Measurements from ENCODE around the gene TNRC18. TPM values are rescaled to one million over a fixed set of nuclear protein-coding genes. Genes with fewer than 3 reads are reported as not detected.

TNRC18 gene
- total RNA-seq, 2 experiments from 2014 or later, result 51.9 to 57.2 TPM

DNA sequence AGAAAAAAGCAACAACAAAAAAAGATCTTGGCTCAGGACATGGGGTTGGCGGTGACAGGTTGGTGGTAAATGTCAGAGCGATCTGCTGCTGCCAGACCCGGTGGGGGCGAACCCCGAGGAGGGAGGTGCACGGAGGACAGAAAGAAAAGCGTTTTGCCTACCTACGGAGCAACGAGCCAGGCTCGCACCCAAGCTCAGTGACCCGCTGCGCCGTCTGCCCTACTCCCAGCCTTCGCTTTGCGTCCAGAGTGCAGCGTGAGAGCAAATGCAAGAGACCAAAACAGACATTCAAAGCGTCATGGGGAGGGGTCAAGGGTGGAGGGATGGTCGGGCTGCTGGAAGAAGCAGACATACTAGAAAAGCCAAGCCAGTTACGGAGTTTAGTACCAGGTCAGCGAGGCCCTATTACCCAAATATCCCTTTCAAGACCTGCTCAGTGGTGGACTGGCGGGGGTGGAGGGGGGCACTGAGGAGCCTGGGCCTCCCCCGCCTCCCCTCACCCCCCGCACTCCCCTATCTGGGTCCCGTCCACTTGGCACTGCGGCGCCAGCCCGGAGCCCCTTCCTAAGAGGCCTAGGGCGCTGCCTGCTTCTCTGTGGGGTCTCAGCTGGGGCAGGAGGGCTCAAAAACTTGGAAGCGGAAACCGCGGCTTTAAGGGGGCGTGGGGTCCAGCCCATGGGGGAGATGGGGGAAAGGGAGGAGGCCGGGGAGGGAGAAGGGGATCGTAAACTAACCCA lies 74.0 kb downstream of the TNRC18 start:
- H3K27ac Mint-ChIP-seq, result no peak overlapping the region
- H3K4me1 Mint-ChIP-seq, result peaks cover 4% of the 10 kb centered on the region
- no peak overlapping the region for H3K4me3 Mint-ChIP-seq
- ATAC-seq (ENCODE audit: low read depth) (no peak), DNase-seq (no peak)
- POLR2A ChIA-PET, result no interaction called here
- H3K36me3 Mint-ChIP-seq, result peaks cover 29% of the 10 kb centered on the region
- no peaks in the 10 kb centered on the region for H3K9me3 Mint-ChIP-seq
- no peaks in the 10 kb centered on the region for H3K27me3 Mint-ChIP-seq

DNA sequence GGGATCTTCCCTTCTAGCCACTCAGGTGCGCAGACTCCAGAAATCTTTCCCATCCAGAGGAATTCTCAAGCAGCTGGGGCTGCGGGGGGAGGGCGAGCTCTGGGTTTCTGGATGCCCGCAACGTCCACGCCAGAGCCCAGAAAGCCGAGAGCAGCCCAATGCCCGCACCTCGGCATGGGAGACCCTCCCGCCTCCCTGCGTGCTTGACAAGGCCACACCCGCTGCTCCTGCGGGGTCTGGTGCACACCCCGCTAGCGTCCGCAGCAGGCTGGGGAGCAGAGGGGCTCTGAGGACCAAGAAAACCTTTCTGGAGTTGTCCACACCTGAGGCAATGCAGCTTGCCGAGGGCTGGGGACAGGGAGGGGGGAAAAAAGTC lies 74.6 kb downstream of the TNRC18 start:
- peaks cover 32% of the 10 kb centered on the region for H3K36me3 Mint-ChIP-seq
- peaks cover 3% of the 10 kb centered on the region for H3K9me3 Mint-ChIP-seq
- H3K27me3 Mint-ChIP-seq, result no peaks in the 10 kb centered on the region
- no peak for ATAC-seq (ENCODE audit: low read depth)
- no peak overlapping the region for H3K4me3 Mint-ChIP-seq
- H3K27ac Mint-ChIP-seq, result no peak overlapping the region
- no peak for DNase-seq
- POLR2A ChIA-PET, result no interaction called here
- no peaks in the 10 kb centered on the region for H3K4me1 Mint-ChIP-seq

DNA sequence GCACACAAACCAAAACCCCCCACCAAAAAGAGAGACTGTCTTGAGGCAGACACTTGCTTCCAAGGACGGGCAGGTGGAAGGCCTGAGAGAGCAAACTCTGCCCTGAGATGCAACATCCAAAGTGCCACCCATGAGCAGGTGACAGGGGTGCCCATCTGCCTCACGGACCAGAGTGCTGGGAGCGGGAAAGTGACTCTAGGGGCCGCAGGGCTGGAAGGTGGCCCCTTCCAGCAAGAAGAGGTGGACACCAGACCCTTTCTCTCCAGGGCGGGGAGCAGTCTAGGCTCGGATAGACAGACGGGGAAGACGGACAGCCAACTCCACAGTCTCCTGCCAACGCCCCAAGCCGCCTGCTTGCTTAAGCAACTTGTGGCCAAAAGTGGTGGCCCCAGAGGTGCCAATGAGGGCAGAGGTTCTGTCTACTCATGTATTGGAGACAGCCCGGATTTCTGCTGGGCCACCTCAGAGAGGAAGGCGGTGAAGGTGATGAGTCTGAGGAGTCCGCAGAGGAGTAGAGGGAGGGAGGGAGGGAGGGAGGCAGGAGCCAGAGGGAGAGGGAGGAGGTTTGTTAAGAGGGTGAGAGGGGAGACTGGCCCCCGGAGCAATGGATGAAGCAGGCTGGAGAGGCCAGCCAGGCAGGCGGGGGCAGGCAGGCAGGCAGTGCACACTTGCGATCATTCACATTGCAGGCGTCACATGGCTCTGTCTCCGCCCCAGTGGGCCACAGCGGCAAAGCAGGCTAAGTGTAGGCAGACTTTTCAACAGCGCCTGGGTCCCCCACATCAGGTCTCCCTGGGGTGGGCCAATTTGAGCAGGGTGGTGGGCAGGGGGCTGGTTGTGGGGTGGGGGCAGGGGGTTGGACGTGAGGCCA lies 75.3 kb downstream of the TNRC18 start:
- DNase-seq (no peak), ATAC-seq (ENCODE audit: low read depth) (no peak)
- Mint-ChIP-seq H3K4me1 (no peaks in the 10 kb centered on the region), H3K9me3 (peaks cover 8% of the 10 kb centered on the region), H3K27me3 (no peaks in the 10 kb centered on the region), H3K4me3 (no peak overlapping the region), H3K27ac (no peak overlapping the region), H3K36me3 (peaks cover 34% of the 10 kb centered on the region)
- POLR2A ChIA-PET, result no interaction called here

DNA sequence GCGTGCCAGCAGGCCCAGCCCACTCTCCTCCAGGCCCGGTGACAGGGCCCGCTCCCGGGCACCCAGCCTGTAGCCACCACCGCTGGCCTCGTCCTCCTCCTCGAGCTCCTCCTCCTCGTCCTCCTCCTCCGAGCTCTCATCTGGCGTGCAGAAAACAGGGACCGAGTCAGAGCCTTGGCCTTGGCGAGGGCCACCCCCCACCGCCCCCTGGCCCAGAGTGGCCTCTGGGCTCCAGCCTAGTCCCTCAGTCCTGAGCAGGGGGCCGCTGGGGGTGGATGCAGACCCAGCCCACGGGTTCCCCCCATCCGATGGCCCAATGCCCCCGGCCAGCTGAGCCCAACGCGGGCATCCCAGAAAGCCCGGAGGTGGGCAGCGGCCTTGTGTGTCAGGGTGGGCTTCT lies 78.0 kb downstream of the TNRC18 start:
- POLR2A ChIA-PET, result interaction anchor here (0.5 kb wide), 1 partner anchor 436 kb away, joined by 3 read pairs; the partner anchor contains the start of gene RNF216
- DNase-seq (no peak), ATAC-seq (ENCODE audit: low read depth) (no peak)
- H3K36me3 Mint-ChIP-seq, result peaks cover 48% of the 10 kb centered on the region
- H3K9me3 Mint-ChIP-seq, result peaks cover 15% of the 10 kb centered on the region
- no peak overlapping the region for H3K4me3 Mint-ChIP-seq
- H3K27ac Mint-ChIP-seq, result no peak overlapping the region
- no peaks in the 10 kb centered on the region for H3K27me3 Mint-ChIP-seq
- no peaks in the 10 kb centered on the region for H3K4me1 Mint-ChIP-seq

DNA sequence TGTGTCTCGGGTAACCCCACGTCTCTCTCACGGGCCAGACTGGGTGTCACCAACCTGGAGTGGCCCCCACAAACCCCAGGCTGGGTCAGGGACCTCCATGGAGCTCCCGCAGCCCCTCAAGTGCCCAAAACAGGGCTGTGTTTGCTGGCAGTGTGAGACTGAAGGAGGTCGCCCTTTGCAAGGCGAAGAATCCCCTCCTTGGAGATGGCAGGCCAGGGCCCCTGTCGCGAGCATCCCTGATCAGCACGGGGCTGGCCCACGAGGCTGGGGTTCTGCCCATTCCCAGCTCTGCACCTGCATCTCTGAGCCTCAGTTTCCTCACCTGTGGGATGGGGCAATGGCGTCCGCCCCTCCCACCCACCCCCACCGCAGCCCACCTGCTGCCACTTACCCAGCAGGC lies 78.5 kb downstream of the TNRC18 start:
- POLR2A ChIA-PET, result no interaction called here
- Mint-ChIP-seq H3K4me1 (peaks cover 1% of the 10 kb centered on the region), H3K9me3 (peaks cover 15% of the 10 kb centered on the region), H3K27me3 (no peaks in the 10 kb centered on the region), H3K27ac (no peak overlapping the region), H3K36me3 (peaks cover 53% of the 10 kb centered on the region), H3K4me3 (no peak overlapping the region)
- DNase-seq, result no peak
- ATAC-seq (ENCODE audit: low read depth), result no peak

DNA sequence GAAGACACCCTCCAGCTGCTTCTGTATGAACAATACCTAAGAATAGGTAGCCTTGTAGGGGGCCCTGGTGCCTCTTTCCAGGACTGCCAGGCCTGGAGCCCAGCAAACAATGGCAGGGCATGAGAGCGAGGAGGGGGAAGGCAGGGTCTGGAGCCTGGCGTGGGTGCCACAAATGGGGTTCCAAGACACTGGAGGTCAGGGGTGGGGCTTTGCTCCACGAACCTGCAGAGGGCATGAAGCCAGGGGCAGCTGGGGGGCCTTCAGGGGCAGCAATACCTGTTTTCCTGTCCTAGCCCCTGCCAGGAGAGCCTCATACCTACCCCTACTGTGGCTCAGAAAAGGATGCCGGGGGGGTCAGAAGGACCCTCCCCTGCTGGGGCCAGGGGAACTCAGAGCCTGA lies 79.3 kb downstream of the TNRC18 start:
- no peaks in the 10 kb centered on the region for H3K27me3 Mint-ChIP-seq
- H3K4me1 Mint-ChIP-seq, result peaks cover 5% of the 10 kb centered on the region
- no peak for DNase-seq
- no peak overlapping the region for H3K27ac Mint-ChIP-seq
- POLR2A ChIA-PET, result no interaction called here
- H3K9me3 Mint-ChIP-seq, result peaks cover 15% of the 10 kb centered on the region
- ATAC-seq (ENCODE audit: low read depth), result no peak
- peaks cover 60% of the 10 kb centered on the region for H3K36me3 Mint-ChIP-seq
- no peak overlapping the region for H3K4me3 Mint-ChIP-seq

DNA sequence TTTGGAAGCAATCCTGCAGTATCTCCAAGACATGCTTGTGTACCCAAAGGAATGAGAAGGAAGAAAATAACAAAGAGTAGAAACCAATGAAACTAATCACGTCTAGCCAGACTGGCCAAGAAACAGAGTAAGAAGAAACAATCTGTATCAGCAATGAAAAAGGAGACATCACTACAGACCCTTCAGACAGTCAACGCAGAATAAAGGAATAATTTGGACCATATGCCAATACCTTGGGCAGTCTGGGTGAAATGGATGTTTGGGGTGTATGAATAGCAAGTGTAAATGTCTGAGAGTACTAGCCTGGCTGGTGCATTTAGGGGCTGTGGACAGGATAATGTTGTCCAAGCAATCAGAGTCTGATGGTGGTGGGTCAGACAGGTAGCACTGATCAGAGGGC lies 79.8 kb downstream of the TNRC18 start:
- H3K4me1 Mint-ChIP-seq, result peaks cover 5% of the 10 kb centered on the region
- no peak overlapping the region for H3K27ac Mint-ChIP-seq
- POLR2A ChIA-PET, result no interaction called here
- ATAC-seq (ENCODE audit: low read depth) (no peak), DNase-seq (no peak)
- peaks cover 15% of the 10 kb centered on the region for H3K9me3 Mint-ChIP-seq
- peaks cover 62% of the 10 kb centered on the region for H3K36me3 Mint-ChIP-seq
- H3K4me3 Mint-ChIP-seq, result no peak overlapping the region
- H3K27me3 Mint-ChIP-seq, result no peaks in the 10 kb centered on the region

DNA sequence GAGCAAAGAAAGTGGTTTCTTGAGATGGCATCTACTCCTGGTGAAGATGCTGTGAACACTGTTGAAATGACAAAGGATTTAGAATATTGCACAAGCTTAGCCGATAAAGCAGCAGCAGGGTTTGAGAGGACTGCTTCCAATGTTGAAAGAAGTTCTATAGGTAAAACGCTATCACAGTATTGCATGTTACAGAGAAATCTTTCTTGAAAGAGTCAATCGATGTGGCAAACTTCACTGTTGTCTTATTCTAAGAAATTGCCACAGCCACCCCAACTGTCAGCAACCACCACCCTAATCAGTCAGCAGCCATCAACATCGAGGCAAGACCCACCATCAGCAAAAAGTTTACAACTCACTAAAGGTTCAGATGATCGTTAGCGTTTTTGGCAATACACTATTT lies 81.0 kb downstream of the TNRC18 start:
- peaks cover 5% of the 10 kb centered on the region for H3K4me1 Mint-ChIP-seq
- POLR2A ChIA-PET, result no interaction called here
- no peak overlapping the region for H3K27ac Mint-ChIP-seq
- H3K9me3 Mint-ChIP-seq, result peaks cover 15% of the 10 kb centered on the region
- ATAC-seq (ENCODE audit: low read depth), result no peak
- H3K27me3 Mint-ChIP-seq, result no peaks in the 10 kb centered on the region
- no peak for DNase-seq
- H3K36me3 Mint-ChIP-seq, result peaks cover 73% of the 10 kb centered on the region
- H3K4me3 Mint-ChIP-seq, result no peak overlapping the region

DNA sequence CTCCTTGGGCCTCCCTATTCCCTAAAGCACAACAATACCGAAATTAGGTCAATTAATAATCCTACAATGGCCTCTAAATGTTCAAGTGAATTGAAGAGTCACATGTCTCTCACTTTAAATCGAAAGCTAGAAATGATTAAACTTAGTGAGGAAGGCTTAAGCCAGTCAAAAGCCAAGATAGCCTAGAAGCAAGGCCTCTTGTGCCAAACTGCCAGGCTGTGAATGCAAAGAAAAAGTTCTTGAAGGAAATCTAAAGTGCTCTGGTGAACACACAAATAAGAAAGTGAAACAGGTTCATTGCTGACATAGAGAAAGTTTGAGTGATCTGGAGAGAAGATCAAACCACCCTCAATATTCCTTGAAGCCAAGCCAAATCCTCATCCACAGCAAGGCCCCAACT lies 83.7 kb downstream of the TNRC18 start:
- no peak for DNase-seq
- H3K4me1 Mint-ChIP-seq, result peaks cover 5% of the 10 kb centered on the region
- H3K9me3 Mint-ChIP-seq, result peaks cover 16% of the 10 kb centered on the region
- no peaks in the 10 kb centered on the region for H3K27me3 Mint-ChIP-seq
- no peak overlapping the region for H3K4me3 Mint-ChIP-seq
- POLR2A ChIA-PET, result no interaction called here
- no peak for ATAC-seq (ENCODE audit: low read depth)
- peaks cover 84% of the 10 kb centered on the region for H3K36me3 Mint-ChIP-seq
- H3K27ac Mint-ChIP-seq, result no peak overlapping the region

DNA sequence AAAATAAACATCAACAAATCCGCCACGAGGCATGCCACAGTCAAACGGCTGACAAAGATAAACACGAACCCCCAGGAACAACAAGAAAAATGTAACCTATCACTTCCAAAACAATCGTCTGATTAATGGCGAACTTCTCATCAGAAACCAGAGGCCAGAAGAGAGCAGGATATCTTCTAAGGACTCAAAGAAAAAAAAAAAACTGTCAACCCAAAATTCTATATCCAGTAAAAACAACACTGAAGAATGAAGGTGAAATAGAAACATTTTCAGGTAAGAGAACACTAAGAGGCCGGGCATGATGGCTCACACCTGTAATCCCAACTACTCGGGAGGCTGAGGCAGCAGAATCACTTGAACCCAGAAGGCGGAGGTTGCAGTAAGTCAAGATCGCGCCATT lies 86.6 kb downstream of the TNRC18 start:
- Mint-ChIP-seq H3K36me3 (peaks cover 68% of the 10 kb centered on the region), H3K4me3 (no peak overlapping the region), H3K4me1 (peaks cover 9% of the 10 kb centered on the region), H3K27me3 (peaks cover 2% of the 10 kb centered on the region), H3K27ac (no peak overlapping the region), H3K9me3 (peaks cover 4% of the 10 kb centered on the region)
- ATAC-seq (ENCODE audit: low read depth), result no peak
- no peak for DNase-seq
- POLR2A ChIA-PET, result no interaction called here

DNA sequence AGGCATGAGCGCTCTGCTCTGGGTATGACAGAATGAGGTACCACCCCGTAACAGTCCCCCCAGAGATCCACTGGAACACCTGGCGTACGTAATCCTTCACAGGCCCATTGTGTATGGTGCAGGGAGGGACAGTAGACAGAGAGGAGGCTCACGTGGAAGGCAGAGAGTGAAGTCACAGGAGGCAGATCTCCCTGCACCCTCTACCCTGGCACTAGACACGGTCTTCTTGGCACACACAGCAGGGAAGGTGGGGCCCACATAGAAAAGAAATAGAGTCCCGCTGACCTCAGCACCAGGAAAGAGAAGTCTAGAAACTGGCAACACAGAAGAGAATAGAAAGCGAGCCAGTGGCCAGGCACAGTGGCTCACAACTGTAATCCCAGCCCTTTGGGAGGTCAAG lies 89.0 kb downstream of the TNRC18 start:
- no peak for ATAC-seq (ENCODE audit: low read depth)
- H3K9me3 Mint-ChIP-seq, result peaks cover 2% of the 10 kb centered on the region
- peaks cover 14% of the 10 kb centered on the region for H3K4me1 Mint-ChIP-seq
- H3K27me3 Mint-ChIP-seq, result peaks cover 2% of the 10 kb centered on the region
- DNase-seq, result no peak
- POLR2A ChIA-PET, result no interaction called here
- H3K4me3 Mint-ChIP-seq, result no peak overlapping the region
- no peak overlapping the region for H3K27ac Mint-ChIP-seq
- peaks cover 65% of the 10 kb centered on the region for H3K36me3 Mint-ChIP-seq

DNA sequence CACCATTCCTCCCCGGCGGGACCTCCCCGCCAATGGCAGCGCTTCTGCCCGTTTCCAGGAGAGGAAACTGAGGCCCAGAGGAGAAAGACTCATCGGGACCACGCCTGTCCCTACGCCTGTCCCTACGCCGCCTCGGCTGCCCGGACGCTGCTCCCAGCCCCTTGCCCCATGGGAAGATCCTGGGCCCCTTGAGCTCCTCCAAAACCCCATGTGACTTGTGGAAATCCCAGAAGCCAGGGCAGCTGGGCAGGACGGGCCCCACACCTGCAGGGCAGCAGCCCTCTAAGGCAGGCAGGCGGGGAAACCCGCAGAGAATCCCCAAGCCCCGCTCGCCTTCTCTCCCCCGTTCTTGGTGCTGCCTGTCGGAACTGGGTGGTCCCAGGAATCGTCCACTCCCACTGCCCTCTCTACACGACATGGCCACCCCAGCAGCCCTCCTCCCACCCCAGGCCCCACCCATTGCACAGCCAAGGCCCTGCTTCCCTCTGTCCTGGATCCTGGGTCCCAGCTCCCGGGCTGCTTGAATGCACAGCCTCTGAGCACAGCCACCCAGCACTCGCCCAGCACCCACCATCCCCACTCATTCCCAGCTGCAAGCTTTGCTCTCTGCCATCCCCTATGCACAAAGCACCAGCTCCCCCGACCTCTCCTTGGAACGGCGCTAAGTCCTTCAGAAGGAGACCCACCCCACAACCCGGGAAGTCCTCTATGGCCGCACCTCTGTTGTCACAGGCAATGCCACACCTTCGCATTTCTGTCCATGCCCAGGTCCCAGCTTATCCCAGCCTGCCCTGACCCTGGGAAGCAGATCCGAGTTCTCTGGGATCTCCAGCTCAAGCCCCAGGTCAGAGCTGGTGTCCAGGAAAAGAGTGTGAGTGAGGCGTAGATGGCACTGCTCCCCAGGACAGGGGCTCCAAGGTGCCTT lies 90.3 kb downstream of the TNRC18 start:
- Mint-ChIP-seq H3K4me1 (peaks cover 14% of the 10 kb centered on the region), H3K9me3 (peaks cover 2% of the 10 kb centered on the region), H3K36me3 (peaks cover 60% of the 10 kb centered on the region), H3K4me3 (no peak overlapping the region), H3K27me3 (peaks cover 2% of the 10 kb centered on the region), H3K27ac (no peak overlapping the region)
- POLR2A ChIA-PET, result no interaction called here
- no peak for ATAC-seq (ENCODE audit: low read depth)
- no peak for DNase-seq

DNA sequence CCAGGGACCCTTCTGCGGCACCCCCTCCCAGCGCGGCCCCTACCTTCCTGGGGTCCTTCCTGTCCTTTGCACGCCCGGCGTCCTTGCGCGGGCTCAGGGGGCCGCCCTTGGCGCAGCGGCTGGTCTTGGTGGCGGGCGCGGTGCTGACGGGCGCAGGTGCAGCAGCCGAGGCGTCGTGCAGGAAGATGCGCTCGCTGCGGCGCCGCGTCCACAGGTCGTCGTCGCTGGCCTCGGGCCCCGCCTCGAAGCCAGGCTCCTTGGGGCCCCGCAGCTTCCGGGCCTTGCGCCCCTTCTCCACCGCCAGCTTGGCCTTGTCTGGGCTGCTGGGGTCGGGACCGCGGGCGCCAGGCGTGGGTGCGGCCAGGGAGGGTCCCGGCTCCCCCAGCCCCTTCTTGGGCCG lies 91.1 kb downstream of the TNRC18 start:
- peaks cover 53% of the 10 kb centered on the region for H3K36me3 Mint-ChIP-seq
- no peak for ATAC-seq (ENCODE audit: low read depth)
- POLR2A ChIA-PET, result no interaction called here

More for the DNA sequence above, 91.1 kb downstream of the TNRC18 start:
- H3K9me3 Mint-ChIP-seq, result peaks cover 2% of the 10 kb centered on the region
- peaks cover 14% of the 10 kb centered on the region for H3K4me1 Mint-ChIP-seq
- H3K4me3 Mint-ChIP-seq, result no peak overlapping the region
- H3K27me3 Mint-ChIP-seq, result peaks cover 2% of the 10 kb centered on the region
- H3K27ac Mint-ChIP-seq, result no peak overlapping the region
- no peak for DNase-seq
